OCI-LY7 (cell line): Measurements from ENCODE around the gene UAP1L1. TPM values are rescaled to one million over a fixed set of nuclear protein-coding genes. Genes with fewer than 3 reads are reported as not detected.

Experiments
- Bru-seq: library from RNA; stranded (reverse); fragments of 400-500 nt; gene quantifications from one replicate; lab custom pipeline; 2021; lab: Mats Ljungman, UMichigan
- BruChase-seq, 2 experiments: library from RNA; stranded (reverse); fragments of 400-500 nt; gene quantifications; one replicate each; lab custom pipeline; 2021; lab: Mats Ljungman, UMichigan
- BruUV-seq: library from RNA; stranded (reverse); fragments of 400-500 nt; replicated peaks from 2 replicates; lab custom pipeline; 2021; lab: Mats Ljungman, UMichigan
- CTCF ChIA-PET: fragments of 300-600 bp; sonication (Branson Sonifier 250); formaldehyde crosslinking; loops from one replicate; lab custom pipeline; 2022; ENCODE audit warnings: antibody characterized with exemption; ENCODE audit not compliant: unreplicated experiment; lab: Charles Lee
- POLR2A ChIA-PET: fragments of 300-600 bp; sonication (Branson Sonifier 250); formaldehyde crosslinking; loops from one replicate; lab custom pipeline; 2022; ENCODE audit warnings: antibody characterized with exemption; lab: Charles Lee
- DNase-seq: peaks from one replicate; pipeline ENCODE4 v3.0.0-alpha.2; 2015; ENCODE audit warnings: low spot score
- H2AFZ ChIP-seq: fragments of 200-600 bp; sonication (generic), shearing (Covaris generic); 2 replicates; pipeline ENCODE4 v1.6.1; 2014; ENCODE audit warnings: mild to moderate bottlenecking, antibody characterized with exemption, low read length, moderate library complexity
- H3K27ac ChIP-seq: fragments of 200-600 bp; sonication (generic); 2 replicates; pipeline ENCODE4 v1.5.1; 2014; ENCODE audit warnings: mixed run types, low read depth, mild to moderate bottlenecking, moderate library complexity, low read length, inconsistent platforms; ENCODE audit not compliant: poor library complexity, severe bottlenecking
- H3K36me3 ChIP-seq: fragments of 200-600 bp; sonication (generic); 2 replicates; pipeline ENCODE4 v1.6.1; 2014; ENCODE audit warnings: mild to moderate bottlenecking, antibody characterized with exemption, low read length, moderate library complexity, mixed read lengths; ENCODE audit not compliant: insufficient read depth
- H3K4me1 ChIP-seq: fragments of 200-600 bp; sonication (generic); 2 replicates; pipeline ENCODE4 v1.5.1; 2014; ENCODE audit warnings: mild to moderate bottlenecking, low read length; ENCODE audit not compliant: insufficient read depth, poor library complexity, severe bottlenecking
- H3K4me2 ChIP-seq: fragments of 200-600 bp; sonication (generic); 2 replicates; pipeline ENCODE4 v1.6.1; 2014; ENCODE audit warnings: mild to moderate bottlenecking, low read length
- H3K4me3 ChIP-seq: fragments of 200-600 bp; sonication (generic); 2 replicates; pipeline ENCODE4 v1.5.1; 2014; ENCODE audit warnings: mild to moderate bottlenecking, low read depth, low read length; ENCODE audit not compliant: poor library complexity, severe bottlenecking
- H3K79me2 ChIP-seq: fragments of 200-600 bp; sonication (generic); 2 replicates; pipeline ENCODE4 v1.6.1; 2016; ENCODE audit warnings: low read depth, mild to moderate bottlenecking, low read length, moderate library complexity, mixed read lengths; ENCODE audit not compliant: insufficient read depth
- H3K9me2 ChIP-seq: fragments of 200-600 bp; sonication (generic); 2 replicates; pipeline ENCODE4 v1.6.1; 2016; ENCODE audit warnings: mild to moderate bottlenecking, low read length, mixed read lengths; ENCODE audit not compliant: insufficient read depth
- H3K9me3 ChIP-seq: fragments of 200-600 bp; sonication (generic); 2 replicates; pipeline ENCODE4 v1.6.1; 2014; ENCODE audit warnings: mild to moderate bottlenecking, mixed run types, low read length, mixed read lengths
- H4K20me1 ChIP-seq: fragments of 200-600 bp; sonication (generic); 2 replicates; pipeline ENCODE4 v1.6.1; 2014; ENCODE audit warnings: mild to moderate bottlenecking, antibody characterized with exemption, low read length, moderate library complexity, mixed read lengths; ENCODE audit not compliant: insufficient read depth
- CTCF ChIP-seq: fragments of 200-600 bp; sonication (generic); conservative IDR thresholded peaks from 2 replicates; pipeline ENCODE4 v1.5.1; 2014; ENCODE audit warnings: mild to moderate bottlenecking, antibody characterized with exemption, low read length, moderate library complexity, mixed read lengths
- EZH2phosphoT487 ChIP-seq: fragments of 200-600 bp; sonication (generic); IDR thresholded peaks from 2 replicates; pipeline ENCODE4 v1.6.1; 2018; ENCODE audit warnings: low read depth, borderline replicate concordance, mild to moderate bottlenecking, mixed run types, antibody characterized with exemption, low read length, moderate library complexity, mixed read lengths
- intact Hi-C: fragments of 100-400 bp; cut with micrococcal nuclease; formaldehyde crosslinking; loops from one replicate; pipeline ENCODE4 v1.10.0; 2022; ENCODE audit not compliant: unreplicated experiment
- long read RNA-seq: library from polyadenylated mRNA; stranded (forward); transcript quantifications from one replicate; pipeline ENCODE4 v2.0.0, GENCODE V29; 2022
- total RNA-seq, 2 experiments: library from RNA; depleted of rRNA in 1 of 2; stranded (reverse); fragments of >200 nt in 1 of 2; shearing (Covaris generic) in 1 of 2; gene quantifications; 2 replicates each; pipeline ENCODE4 v1.2.3, GENCODE V29; 2014 to 2022

UAP1L1 gene
- total RNA-seq (2014; rRNA removed; shearing (Covaris generic)): 5.3 and 5.7 TPM in 2 replicates
- total RNA-seq (2022): 12.3 and 16.7 TPM in 2 replicates
- Bru-seq, nascent RNA: percentile 42 among the genes with signal in this experiment
- BruChase-seq, experiment 1, labeled RNA remaining after a 6-hour chase: percentile 56 among the genes with signal in this experiment
- percentile 51 among the genes with signal in this experiment for BruChase-seq, experiment 2, labeled RNA remaining after a 2-hour chase
- long read RNA-seq, transcript UAP1L1-202 (9 exons, 3,365 nt): major isoform, 13 of 28 reads
- long read RNA-seq, partial matches to known transcripts: 7 of 28 reads
- long read RNA-seq, other reads (novel, unspliced or antisense): 7 of 28 reads

DNA sequence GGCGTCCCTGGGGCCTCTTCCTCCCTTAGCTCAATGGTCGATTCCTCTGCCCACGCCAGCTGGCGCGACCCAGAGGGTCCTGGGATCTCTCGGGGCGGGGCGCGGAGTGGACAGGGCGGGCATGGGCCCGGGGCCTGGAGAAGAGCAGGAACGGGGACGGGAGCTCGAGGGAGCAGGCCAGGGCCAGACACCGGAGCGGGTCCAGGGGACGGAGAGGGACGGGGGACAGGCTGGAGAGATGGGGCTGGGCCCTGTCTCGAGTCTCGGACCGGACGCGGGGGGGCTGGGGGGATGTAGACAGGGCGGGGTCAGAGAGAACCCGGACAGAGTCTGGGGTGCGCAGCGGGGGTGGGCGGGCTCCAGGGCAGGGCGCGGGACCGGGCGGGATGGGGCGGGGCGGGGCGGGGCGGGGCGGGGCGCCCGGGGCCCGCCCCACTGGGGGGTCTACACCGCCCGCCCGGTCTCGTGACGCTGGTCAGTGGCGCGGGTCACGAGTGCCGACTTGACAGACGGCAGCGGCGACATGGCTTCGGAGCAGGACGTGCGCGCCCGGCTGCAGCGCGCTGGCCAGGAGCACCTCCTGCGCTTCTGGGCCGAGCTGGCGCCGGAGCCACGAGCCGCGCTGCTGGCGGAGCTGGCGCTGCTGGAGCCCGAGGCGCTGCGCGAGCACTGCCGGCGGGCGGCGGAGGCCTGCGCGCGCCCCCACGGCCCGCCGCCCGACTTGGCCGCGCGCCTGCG is at the start of gene UAP1L1:
Gene UAP1L1, plus strand, starts transcription at position 508 of the 738 bp plus-strand sequence. Its CDS starts 16 bp downstream, at position 524.
- Histone ChIP-seq H3K9me3 (no peaks in the 10 kb centered on the region), H3K4me3 (peak within 1 kb of the TSS; percentile 72), H2AFZ (peak within 1 kb of the TSS; percentile 50; the same call in 1 of the 2 replicates), H3K4me1 (peaks cover 18% of the 10 kb centered on the region), H3K9me2 (no peaks in the 10 kb centered on the region), H3K4me2 (peak within 1 kb of the TSS; percentile 69), H3K79me2 (no peaks in the 10 kb centered on the region), H3K36me3 (no peaks in the 10 kb centered on the region), H4K20me1 (no peaks in the 10 kb centered on the region), H3K27ac (no peak within 1 kb of the TSS)
- TF ChIP-seq CTCF (no peak), EZH2phosphoT487 (no peak)
- intact Hi-C loops: no loop called here
- no TSS peak for BruUV-seq
- ChIA-PET POLR2A (interaction anchor here (1.2 to 2.0 kb wide), 2 partner anchors 9 to 10 kb away, joined by 4 to 7 read pairs; partner anchors contain the start of gene MAN1B1), CTCF (interaction anchor here (0.6 to 1.1 kb wide), 3 partner anchors 9 to 13 kb away, joined by 3 to 5 read pairs (median 4); partner anchors contain the start of gene MAN1B1)
- peak; percentile 64 for DNase-seq

GRCh38 chr9:137028263-137029057 is 48.9 kb upstream of the UAP1L1 start:
- H3K36me3 ChIP-seq: no peaks in the 10 kb centered on the region
- H4K20me1 ChIP-seq: no peaks in the 10 kb centered on the region
- H3K4me2 ChIP-seq: peak overlapping the region; percentile 84
- no peaks in the 10 kb centered on the region for H3K9me3 ChIP-seq
- peak overlapping the region; percentile 8 for H3K27ac ChIP-seq
- H3K9me2 ChIP-seq: no peaks in the 10 kb centered on the region
- POLR2A ChIA-PET: interaction anchor here (1.7 to 2.1 kb wide), 2 partner anchors 28 to 41 kb away, joined by 4 read pairs; no protein-coding TSS in a partner anchor
- peak overlapping the region; percentile 65 for H3K4me3 ChIP-seq
- no peaks in the 10 kb centered on the region for H3K79me2 ChIP-seq
- peaks cover 46% of the 10 kb centered on the region for H3K4me1 ChIP-seq
- intact Hi-C loops: loop anchor here (2.0 kb wide), 2 partner anchors 142 to 238 kb away; partner anchors contain the start of genes TMEM141 and TRAF2
- peak; percentile 62; the same call in 1 of the 2 replicates for TF ChIP-seq CTCF
- no peak for TF ChIP-seq EZH2phosphoT487
- CTCF ChIA-PET: interaction anchor here (0.6 to 2.2 kb wide), 6 partner anchors 11 to 238 kb away, joined by 3 to 6 read pairs (median 3); partner anchors contain the start of gene TMEM141
- BruUV-seq: no TSS peak
- peak overlapping the region; percentile 80; the same call in 1 of the 2 replicates for H2AFZ ChIP-seq
- peak; percentile 77 for DNase-seq
